ENCODE data around the gene TSHZ1.
A peak's percentile ranks its signal among the peaks of the same experiment; 100 is the strongest.

TSHZ1 gene

GRCh38 chr18:75200605-75201280, 9.9 kb upstream of the TSHZ1 start:
- POLR2A ChIA-PET: no interaction called here
- no peak for TF ChIP-seq TARDBP (IDR thresholded peaks at IDR 0.05)
- no peak for TF ChIP-seq BHLHE40 (IDR thresholded peaks at IDR 0.05; ENCODE audit: borderline replicate concordance)
- TF ChIP-seq NFRKB (IDR thresholded peaks at IDR 0.05): no peak
- TF ChIP-seq SP1 (IDR thresholded peaks at IDR 0.05): no peak
- no peak for TF ChIP-seq ZNF384 (IDR thresholded peaks at IDR 0.05)
- no peak for TF ChIP-seq FOXA1 (IDR thresholded peaks at IDR 0.05)
- TF ChIP-seq, protein P1, sequence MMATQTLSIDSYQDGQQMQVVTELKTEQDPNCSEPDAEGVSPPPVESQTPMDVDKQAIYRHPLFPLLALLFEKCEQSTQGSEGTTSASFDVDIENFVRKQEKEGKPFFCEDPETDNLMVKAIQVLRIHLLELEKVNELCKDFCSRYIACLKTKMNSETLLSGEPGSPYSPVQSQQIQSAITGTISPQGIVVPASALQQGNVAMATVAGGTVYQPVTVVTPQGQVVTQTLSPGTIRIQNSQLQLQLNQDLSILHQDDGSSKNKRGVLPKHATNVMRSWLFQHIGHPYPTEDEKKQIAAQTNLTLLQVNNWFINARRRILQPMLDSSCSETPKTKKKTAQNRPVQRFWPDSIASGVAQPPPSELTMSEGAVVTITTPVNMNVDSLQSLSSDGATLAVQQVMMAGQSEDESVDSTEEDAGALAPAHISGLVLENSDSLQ (IDR thresholded peaks at IDR 0.05): no peak
- TF ChIP-seq CTBP1 (IDR thresholded peaks at IDR 0.05; ENCODE audit: borderline replicate concordance): no peak
- CTCF ChIA-PET: interaction anchor here (0.6 kb wide), 1 partner anchor 131 kb away, joined by 7 read pairs; no protein-coding TSS in a partner anchor
- no peak for DNase-seq (ENCODE audit: extremely low spot score)

- CTCF ChIA-PET: no interaction called here
- DNase-seq (ENCODE audit: extremely low spot score): no peak
- POLR2A ChIA-PET: no interaction called here
- TF ChIP-seq, protein P1 (IDR thresholded peaks at IDR 0.05): peak; percentile 74
- no peak for TF ChIP-seq SUZ12 (IDR thresholded peaks at IDR 0.05)
Measured at GRCh38 chr18:75201282-75202270, 9.0 kb upstream of the TSHZ1 start.

DNA sequence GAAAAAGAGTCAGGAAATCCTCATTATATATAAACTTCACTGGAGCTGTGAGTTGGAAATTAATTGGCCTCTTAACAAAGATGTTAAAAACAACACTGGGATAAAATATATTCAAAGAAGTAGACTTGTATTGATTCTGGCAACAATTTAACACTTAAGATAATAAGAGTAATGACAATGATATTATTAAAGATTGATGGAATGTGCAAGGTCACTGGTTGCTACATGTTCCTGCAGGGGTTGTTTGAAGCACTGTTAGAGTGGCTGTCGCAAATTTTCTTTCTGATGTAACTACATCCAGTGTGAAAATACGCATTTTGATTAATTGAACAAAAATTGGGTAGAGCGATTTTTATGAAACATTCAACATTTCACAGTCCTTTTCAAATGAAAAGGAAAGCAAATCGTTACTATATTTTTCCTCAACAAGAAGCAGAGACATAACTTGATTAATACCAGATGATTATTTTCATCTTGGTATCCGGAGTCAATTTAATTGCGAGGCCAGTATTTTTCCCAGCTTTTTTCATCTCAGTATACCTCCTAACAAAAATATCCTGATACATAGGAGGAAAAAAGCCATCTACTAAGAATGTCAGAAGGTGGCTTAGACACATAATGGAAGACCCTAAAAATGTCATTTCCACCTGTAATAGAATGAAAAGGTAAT, 7.8 kb upstream of the TSHZ1 start:
- CTCF ChIA-PET: no interaction called here
- DNase-seq (ENCODE audit: extremely low spot score): no peak
- POLR2A ChIA-PET: no interaction called here

GRCh38 chr18:75203416-75204268, 7.0 kb upstream of the TSHZ1 start:
- DNase-seq (ENCODE audit: extremely low spot score): no peak
- ChIA-PET POLR2A (no interaction called here), CTCF (no interaction called here)
- TF ChIP-seq, protein P1 (IDR thresholded peaks at IDR 0.05): no peak
- TF ChIP-seq BHLHE40 (IDR thresholded peaks at IDR 0.05; ENCODE audit: borderline replicate concordance): no peak
- TF ChIP-seq ZNF384 (IDR thresholded peaks at IDR 0.05): no peak
- TF ChIP-seq NFRKB (IDR thresholded peaks at IDR 0.05): no peak
- no peak for TF ChIP-seq FOXA1 (IDR thresholded peaks at IDR 0.05)
- no peak for TF ChIP-seq L3MBTL2 (conservative IDR thresholded peaks at IDR 0.05)
- no peak for TF ChIP-seq ARNT (IDR thresholded peaks at IDR 0.05)
- no peak for TF ChIP-seq ELF4 (IDR thresholded peaks at IDR 0.05)
- no peak for TF ChIP-seq HDGF (IDR thresholded peaks at IDR 0.05; ENCODE audit: borderline replicate concordance)
- no peak for TF ChIP-seq SP1 (IDR thresholded peaks at IDR 0.05)
- no peak for TF ChIP-seq SUZ12 (IDR thresholded peaks at IDR 0.05)
- TF ChIP-seq FOXK2 (IDR thresholded peaks at IDR 0.05): no peak
- no peak for TF ChIP-seq LEF1 (IDR thresholded peaks at IDR 0.05; ENCODE audit: borderline replicate concordance)
- TF ChIP-seq CTBP1 (IDR thresholded peaks at IDR 0.05; ENCODE audit: borderline replicate concordance): no peak
- no peak for TF ChIP-seq FOXM1 (IDR thresholded peaks at IDR 0.05; ENCODE audit: borderline replicate concordance)
- no peak for TF ChIP-seq TARDBP (IDR thresholded peaks at IDR 0.05)

More for the DNA sequence above, 7.8 kb upstream of the TSHZ1 start:
- TF ChIP-seq CTBP1 (IDR thresholded peaks at IDR 0.05; ENCODE audit: borderline replicate concordance) (no peak), ZNF384 (IDR thresholded peaks at IDR 0.05) (no peak), SUZ12 (IDR thresholded peaks at IDR 0.05) (no peak), TARDBP (IDR thresholded peaks at IDR 0.05) (no peak), FOXK2 (IDR thresholded peaks at IDR 0.05) (no peak), FOXA1 (IDR thresholded peaks at IDR 0.05) (no peak), LEF1 (IDR thresholded peaks at IDR 0.05; ENCODE audit: borderline replicate concordance) (no peak), FOXM1 (IDR thresholded peaks at IDR 0.05; ENCODE audit: borderline replicate concordance) (no peak)
- TF ChIP-seq, protein P1 (IDR thresholded peaks at IDR 0.05): no peak

DNA sequence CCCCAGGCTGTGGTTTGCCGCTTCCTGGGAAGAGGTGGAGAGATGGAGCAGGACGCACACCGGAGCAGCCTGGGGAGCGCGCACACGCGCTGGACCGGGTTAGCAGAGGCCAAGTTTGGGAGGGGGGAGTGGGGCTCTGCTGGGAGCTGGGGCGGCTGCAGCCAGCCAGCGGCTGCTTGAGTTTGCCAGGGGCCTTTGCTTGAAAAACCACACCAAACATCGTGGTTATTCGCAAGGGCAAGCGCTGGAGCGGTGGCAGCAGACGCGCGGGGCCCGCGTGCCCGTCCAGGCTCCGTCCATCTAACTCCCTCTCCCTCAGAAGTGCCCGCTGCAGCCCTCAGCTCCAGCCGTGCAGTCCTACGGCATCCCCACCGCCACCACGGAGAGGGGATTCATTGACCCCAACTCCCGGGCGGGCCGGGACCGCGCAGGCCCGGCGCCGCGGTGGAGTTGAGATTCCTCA, 6.3 kb upstream of the TSHZ1 start:
- DNase-seq (ENCODE audit: extremely low spot score): no peak
- TF ChIP-seq CTBP1 (IDR thresholded peaks at IDR 0.05; ENCODE audit: borderline replicate concordance) (no peak), ELF4 (IDR thresholded peaks at IDR 0.05) (no peak), FOXM1 (IDR thresholded peaks at IDR 0.05; ENCODE audit: borderline replicate concordance) (no peak), L3MBTL2 (conservative IDR thresholded peaks at IDR 0.05) (no peak)
- CTCF ChIA-PET: no interaction called here
- POLR2A ChIA-PET: no interaction called here

Data from HEK293T (cell line).